Mesenchymal stem cell (in vitro differentiated cells and primary cell): Measurements from ENCODE around the gene DNAJB7. TPM values are rescaled to one million over a fixed set of nuclear protein-coding genes. Genes with fewer than 3 reads are reported as not detected.

Experiments
- DNase-seq: peaks from one replicate; pipeline ENCODE4 v3.0.0-alpha.2; 2013
- H2AFZ ChIP-seq: one replicate; pipeline ENCODE4 v1.6.1; 2013; ENCODE audit warnings: low read depth, mild to moderate bottlenecking, control low read depth, inconsistent platforms, low read length, moderate library complexity
- H2AK5ac ChIP-seq: 2 replicates; pipeline ENCODE4 v1.6.1; 2013; ENCODE audit warnings: low read length, moderate library complexity, mild to moderate bottlenecking, inconsistent platforms; ENCODE audit not compliant: severe bottlenecking
- H2BK120ac ChIP-seq: one replicate; pipeline ENCODE4 v1.6.1; 2013; ENCODE audit warnings: low read depth, mild to moderate bottlenecking, inconsistent platforms, low read length, moderate library complexity
- H2BK12ac ChIP-seq, 2 experiments: one replicate each; pipeline ENCODE4 v1.6.1; 2013; ENCODE audit warnings: inconsistent platforms in 2 of 2, low read length in 2 of 2, mild to moderate bottlenecking in 2 of 2, moderate library complexity in 2 of 2, control low read depth in 1 of 2
- H2BK15ac ChIP-seq: one replicate; pipeline ENCODE4 v1.6.1; 2013; ENCODE audit warnings: mild to moderate bottlenecking, low read depth, inconsistent platforms; ENCODE audit not compliant: poor library complexity, severe bottlenecking
- H2BK5ac ChIP-seq: 2 replicates; pipeline ENCODE4 v1.6.1; 2013; ENCODE audit warnings: low read depth, mild to moderate bottlenecking, low read length, control low read depth, inconsistent platforms; ENCODE audit not compliant: poor library complexity, severe bottlenecking
- H3K14ac ChIP-seq, 2 experiments: one replicate each; pipeline ENCODE4 v1.6.1; 2013; ENCODE audit warnings: inconsistent platforms in 2 of 2, low read length in 2 of 2, control low read depth in 1 of 2, mild to moderate bottlenecking in 1 of 2, moderate library complexity in 1 of 2
- H3K18ac ChIP-seq, 2 experiments: one replicate each; pipeline ENCODE4 v1.6.1; 2013; ENCODE audit warnings: inconsistent platforms in 2 of 2, low read length in 2 of 2, control low read depth in 1 of 2, low read depth in 1 of 2, mild to moderate bottlenecking in 1 of 2
- H3K23ac ChIP-seq, 2 experiments: one replicate each; pipeline ENCODE4 v1.6.1; 2013; ENCODE audit warnings: inconsistent platforms in 2 of 2, low read length in 2 of 2, mild to moderate bottlenecking in 2 of 2, moderate library complexity in 2 of 2, control low read depth in 1 of 2
- H3K27ac ChIP-seq: 2 replicates; pipeline ENCODE4 v1.5.1; 2013; ENCODE audit warnings: mild to moderate bottlenecking, moderate library complexity, low read length, control low read depth, inconsistent platforms; ENCODE audit not compliant: poor library complexity, severe bottlenecking
- H3K27me3 ChIP-seq, 2 experiments: 2 replicates each; pipeline versions ENCODE4 v1.6.1 to v1.7.0; 2013; ENCODE audit warnings: low read length in 2 of 2, mild to moderate bottlenecking in 2 of 2, moderate library complexity in 2 of 2, control low read depth in 1 of 2, inconsistent platforms in 1 of 2; ENCODE audit not compliant: control insufficient read depth in 1 of 2, insufficient read depth in 1 of 2
- H3K36me3 ChIP-seq, 2 experiments: 2 replicates each; pipeline versions ENCODE4 v1.6.1 to v1.7.0; 2013; ENCODE audit warnings: low read length in 2 of 2, control low read depth in 1 of 2, inconsistent platforms in 1 of 2, low read depth in 1 of 2, mild to moderate bottlenecking in 1 of 2; ENCODE audit not compliant: insufficient read depth in 2 of 2, control insufficient read depth in 1 of 2
- H3K4ac ChIP-seq, 2 experiments: one replicate each; pipeline ENCODE4 v1.6.1; 2013; ENCODE audit warnings: inconsistent platforms in 2 of 2, low read length in 2 of 2, mild to moderate bottlenecking in 2 of 2, moderate library complexity in 2 of 2, control low read depth in 1 of 2, low read depth in 1 of 2
- H3K4me1 ChIP-seq: 2 replicates; pipeline ENCODE4 v1.6.1; 2013; ENCODE audit warnings: low read depth, low read length, control low read depth; ENCODE audit not compliant: control insufficient read depth, insufficient read depth
- H3K4me2 ChIP-seq: 2 replicates; pipeline ENCODE4 v1.6.1; 2013; ENCODE audit warnings: low read length, mild to moderate bottlenecking, inconsistent platforms; ENCODE audit not compliant: poor library complexity, severe bottlenecking
- H3K4me3 ChIP-seq, 2 experiments: 2 replicates each; pipeline versions ENCODE4 v1.5.1 to v1.7.0; 2013; ENCODE audit warnings: low read length in 2 of 2, mild to moderate bottlenecking in 2 of 2, control low read depth in 1 of 2, low read depth in 1 of 2; ENCODE audit not compliant: insufficient read depth in 1 of 2
- H3K79me1 ChIP-seq: replicated peaks from 2 replicates; pipeline ENCODE4 v1.6.1; 2013; ENCODE audit warnings: mild to moderate bottlenecking, control low read depth, low read length, inconsistent platforms; ENCODE audit not compliant: poor library complexity, severe bottlenecking
- H3K9ac ChIP-seq: 2 replicates; pipeline ENCODE4 v1.7.0; 2013; ENCODE audit warnings: mild to moderate bottlenecking, low read length, moderate library complexity
- H3K9me3 ChIP-seq: 2 replicates; pipeline ENCODE4 v1.7.0; 2013; ENCODE audit warnings: mild to moderate bottlenecking, low read length; ENCODE audit not compliant: control insufficient read depth
- H4K8ac ChIP-seq: one replicate; pipeline ENCODE4 v1.6.1; 2013; ENCODE audit warnings: inconsistent platforms, mild to moderate bottlenecking, low read length, moderate library complexity
- H4K91ac ChIP-seq: one replicate; pipeline ENCODE4 v1.6.1; 2013; ENCODE audit warnings: mild to moderate bottlenecking, low read length, inconsistent platforms
- WGBS: methylation state at CpG from one replicate; pipeline ENCODE4 v1.1.7; 2013; ENCODE audit warnings: mixed read lengths; 5-methylcytosine and 5-hydroxymethylcytosine counted together
- polyA plus RNA-seq, 2 experiments: library from polyadenylated mRNA; stranded (reverse); fragments of 200-250 nt; gene quantifications; one replicate each; pipeline ENCODE4 v1.2.3, GENCODE V29; 2013

The DNAJB7 gene
- not detected for polyA plus RNA-seq (2013, experiment 1 of 2)
- not detected for polyA plus RNA-seq (2013, experiment 2 of 2)

DNA sequence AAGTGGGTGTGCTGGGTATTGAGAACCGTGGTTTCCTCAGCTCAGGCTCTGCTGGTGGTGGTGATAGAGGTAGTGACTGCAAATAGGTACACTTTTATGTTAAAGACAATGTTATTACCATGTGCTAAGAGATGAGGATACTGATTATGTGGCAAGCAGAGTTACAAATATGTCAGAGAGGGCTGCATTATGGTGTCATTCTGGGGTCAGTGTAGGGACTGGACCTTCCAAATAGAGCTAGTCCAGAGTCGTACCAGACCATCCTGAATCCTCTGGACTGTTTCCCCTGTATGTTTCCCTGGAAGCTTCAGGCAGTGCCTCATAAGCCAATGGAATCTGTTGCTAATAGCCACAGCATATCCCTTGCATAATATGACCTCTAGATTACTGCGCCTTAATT lies at the start of gene DNAJB7:
Gene DNAJB7, minus strand, starts transcription at position 101 of the 400 bp plus-strand sequence. CDS start 119 bp downstream, outside the sequence.
- Histone ChIP-seq H3K36me3 (peaks cover 0 to 26% of the 10 kb centered on the region in 2 experiments), H2AFZ (no peak within 1 kb of the TSS), H3K18ac (no peak within 1 kb of the TSS), H3K27ac (peak within 1 kb of the TSS; percentile 15), H4K8ac (no peak within 1 kb of the TSS), H3K23ac (no peak within 1 kb of the TSS), H3K4me1 (peaks cover 4% of the 10 kb centered on the region), H2BK5ac (no peak within 1 kb of the TSS), H3K27me3 (no peaks in the 10 kb centered on the region), H2BK120ac (no peak within 1 kb of the TSS), H3K9ac (no peak within 1 kb of the TSS), H3K4ac (no peak within 1 kb of the TSS), H3K4me2 (no peak within 1 kb of the TSS), H3K9me3 (no peaks in the 10 kb centered on the region), H4K91ac (no peak within 1 kb of the TSS), H2AK5ac (no peak within 1 kb of the TSS), H3K14ac (no peak within 1 kb of the TSS), H2BK12ac (no peak within 1 kb of the TSS), H3K4me3 (no peak within 1 kb of the TSS), H2BK15ac (no peak within 1 kb of the TSS), H3K79me1 (peaks cover 18% of the 10 kb centered on the region)
- peak; percentile 16 for DNase-seq
- WGBS, result 93% methylated on average over 2 of the region's 3 CpGs

DNA sequence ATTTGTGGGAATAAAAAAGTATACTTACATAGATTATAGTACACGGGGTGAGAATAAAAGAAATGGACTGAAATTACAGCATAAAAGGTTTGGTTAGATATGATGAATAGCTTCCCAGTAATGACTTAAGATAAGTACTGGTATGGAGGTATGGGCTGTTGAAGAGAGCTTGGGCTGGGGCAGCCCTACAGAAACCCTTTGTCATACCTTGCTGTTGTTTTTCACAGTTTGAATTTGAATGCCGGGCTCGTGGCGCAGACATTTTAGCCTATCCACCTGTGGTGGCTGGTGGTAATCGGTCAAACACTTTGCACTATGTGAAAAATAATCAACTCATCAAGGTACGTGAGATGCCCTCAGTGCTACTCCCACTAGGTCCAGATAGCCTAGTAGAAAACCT lies 47.0 kb upstream of the DNAJB7 start:
- Histone ChIP-seq H3K14ac (no peak overlapping the region), H3K4me1 (no peaks in the 10 kb centered on the region), H4K8ac (no peak overlapping the region), H3K9me3 (no peaks in the 10 kb centered on the region), H3K4me2 (no peak overlapping the region), H3K23ac (no peak overlapping the region), H2BK5ac (no peak overlapping the region), H3K36me3 (peaks cover 8 to 84% of the 10 kb centered on the region in 2 experiments), H3K27me3 (no peaks in the 10 kb centered on the region), H3K4ac (no peak overlapping the region), H2AK5ac (no peak overlapping the region), H4K91ac (no peak overlapping the region), H3K27ac (no peak overlapping the region), H3K18ac (no peak overlapping the region), H2BK12ac (no peak overlapping the region), H2BK15ac (no peak overlapping the region), H3K79me1 (no peaks in the 10 kb centered on the region), H3K4me3 (no peak overlapping the region), H2BK120ac (no peak overlapping the region), H3K9ac (no peak overlapping the region), H2AFZ (no peak overlapping the region)
- 100% methylated on average over 6 of the region's 6 CpGs for WGBS
- no peak for DNase-seq

GRCh38 chr22:40904101-40904500 lies 42.2 kb upstream of the DNAJB7 start:
- DNase-seq, result no peak
- Histone ChIP-seq H3K36me3 (peaks cover 5 to 57% of the 10 kb centered on the region in 2 experiments), H3K27me3 (no peaks in the 10 kb centered on the region), H3K4ac (no peak overlapping the region), H2BK12ac (no peak overlapping the region), H3K4me1 (no peaks in the 10 kb centered on the region), H2BK120ac (no peak overlapping the region), H3K27ac (no peak overlapping the region), H3K79me1 (no peaks in the 10 kb centered on the region), H4K8ac (no peak overlapping the region), H2BK15ac (no peak overlapping the region), H3K9ac (no peak overlapping the region), H3K9me3 (no peaks in the 10 kb centered on the region), H3K4me2 (no peak overlapping the region), H2AFZ (no peak overlapping the region), H3K18ac (no peak overlapping the region), H2BK5ac (no peak overlapping the region), H2AK5ac (no peak overlapping the region), H3K4me3 (no peak overlapping the region), H3K14ac (no peak overlapping the region), H3K23ac (no peak overlapping the region), H4K91ac (no peak overlapping the region)
- WGBS, result 94% methylated on average over 1 of the region's 1 CpG

GRCh38 chr22:40898850-40899357 lies 37.0 kb upstream of the DNAJB7 start:
- Histone ChIP-seq H2BK5ac (no peak overlapping the region), H3K14ac (peak overlapping the region in 1 of 2 experiments; percentile 91), H4K8ac (no peak overlapping the region), H3K18ac (no peak overlapping the region), H3K9me3 (no peaks in the 10 kb centered on the region), H2BK15ac (no peak overlapping the region), H3K4me1 (no peaks in the 10 kb centered on the region), H3K9ac (peak overlapping the region; percentile 40), H4K91ac (no peak overlapping the region), H2AFZ (no peak overlapping the region), H3K36me3 (peaks cover 0 to 35% of the 10 kb centered on the region in 2 experiments), H2BK12ac (no peak overlapping the region), H2BK120ac (no peak overlapping the region), H3K4ac (no peak overlapping the region), H3K4me2 (no peak overlapping the region), H3K27ac (no peak overlapping the region), H2AK5ac (no peak overlapping the region), H3K27me3 (no peaks in the 10 kb centered on the region), H3K79me1 (no peaks in the 10 kb centered on the region), H3K23ac (no peak overlapping the region), H3K4me3 (no peak overlapping the region)
- 51% methylated on average over 2 of the region's 3 CpGs for WGBS
- peak; percentile 79 for DNase-seq
